Upper lobe of right lung (tissue), 1 donor: ENCODE measurements around the gene NLGN4Y. TPM values are rescaled to one million over a fixed set of nuclear protein-coding genes. Genes with fewer than 3 reads are reported as not detected.

Experiments used
- ATAC-seq: fragments of 200-7000 bp; cut with Tn5 transposase; one replicate; pipeline ENCODE4 v1.9.1; 2020; ENCODE audit warnings: mild to moderate bottlenecking, moderate library complexity
- DNase-seq: peaks from one replicate; pipeline ENCODE4 v3.0.0-alpha.2; 2020
- H3K27ac ChIP-seq: fragments of 200-600 bp; one replicate; pipeline ENCODE4 v1.8.0; 2022
- H3K27me3 ChIP-seq: fragments of 200-600 bp; one replicate; pipeline ENCODE4 v1.8.0; 2022; ENCODE audit warnings: mild to moderate bottlenecking
- H3K36me3 ChIP-seq: fragments of 200-600 bp; one replicate; pipeline ENCODE4 v1.8.0; 2022
- H3K4me1 ChIP-seq: fragments of 200-600 bp; one replicate; pipeline ENCODE4 v1.8.0; 2022
- H3K4me3 ChIP-seq: fragments of 200-600 bp; one replicate; pipeline ENCODE4 v1.8.0; 2022; ENCODE audit warnings: mild to moderate bottlenecking
- H3K9me3 ChIP-seq: fragments of 200-600 bp; one replicate; pipeline ENCODE4 v1.8.0; 2022
- CTCF ChIP-seq: fragments of 200-600 bp; IDR thresholded peaks from one replicate; pipeline ENCODE4 v1.8.0; 2022; ENCODE audit warnings: antibody characterized with exemption
- intact Hi-C: fragments of 100-400 bp; cut with DNase I; formaldehyde crosslinking; loops from one replicate; pipeline ENCODE4 v1.11.0; 2022
- long read RNA-seq: library from polyadenylated mRNA; unstranded; transcript quantifications from one replicate; pipeline ENCODE4 v2.0.0, GENCODE V29; 2021
- total RNA-seq: library from RNA; stranded (reverse); fragmentation: NEBNext Ultra II Directional; extraction: Animal tissue kit (Norgen Biotek cat#: 25700); gene quantifications from one replicate; pipeline ENCODE4 v1.2.1, GENCODE V29; 2021
- donor health status: DM: no; HTN: yes; CAD: no; lungs with severe emphysema.

The NLGN4Y gene
- total RNA-seq: 3.7 TPM
- long read RNA-seq, partial matches to known transcripts: 0 of 2 reads
- long read RNA-seq, other reads (novel, unspliced or antisense): 2 of 2 reads

DNA sequence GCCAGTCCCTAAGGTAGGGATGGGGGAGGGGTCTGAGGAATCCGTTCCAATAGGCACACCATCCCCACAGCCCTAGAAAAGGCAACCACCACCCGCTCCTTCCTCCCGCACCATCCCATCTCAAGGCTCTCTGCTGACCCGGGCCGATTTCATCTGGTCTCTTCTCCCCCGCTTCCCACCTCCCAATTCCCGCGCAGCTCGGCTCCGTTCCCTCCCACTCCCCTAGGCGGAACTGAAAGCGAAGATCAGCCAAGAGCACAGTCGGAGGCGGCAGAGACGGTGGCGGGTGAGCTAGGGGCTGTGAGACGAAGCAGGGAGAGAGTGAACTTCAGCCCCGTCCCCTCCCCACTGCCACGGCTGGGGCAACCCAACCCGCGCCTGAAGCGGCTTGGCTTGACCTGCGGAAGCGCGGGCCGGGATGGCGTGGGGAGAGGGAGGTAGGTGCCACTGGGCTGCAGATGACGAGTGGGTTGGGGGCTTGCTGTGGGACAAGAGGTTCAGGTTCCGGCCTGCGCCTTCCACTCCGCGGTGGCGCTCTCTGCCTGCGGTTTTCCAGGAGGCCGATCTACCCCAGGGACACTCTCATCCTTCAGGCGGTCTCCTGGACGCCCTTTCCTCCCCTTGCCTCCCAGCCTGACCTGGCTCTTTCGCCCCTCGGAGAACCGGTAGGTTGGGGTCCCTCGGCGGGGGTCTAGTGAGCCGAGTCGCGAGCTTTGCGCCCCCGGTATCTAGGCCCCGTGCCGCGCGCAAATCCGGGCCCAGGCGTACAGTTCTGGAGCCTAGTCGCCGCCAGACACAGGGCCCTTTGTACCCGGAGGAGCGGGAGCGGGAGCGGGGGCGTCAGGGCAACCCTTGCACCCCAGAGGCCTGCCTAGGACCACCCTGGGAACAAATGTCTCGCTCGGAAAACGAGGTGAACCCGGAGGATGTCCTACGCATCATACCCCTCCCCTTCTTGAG is at the start of gene NLGN4Y:
Gene NLGN4Y (plus strand): TSS at position 258 of the 960 bp plus-strand sequence. CDS start 97,591 bp downstream, outside the sequence.
- intact Hi-C loops: no loop called here
- Histone ChIP-seq H3K9me3 (no peaks in the 10 kb centered on the region), H3K27me3 (no peaks in the 10 kb centered on the region), H3K4me3 (peak within 1 kb of the TSS; percentile 47), H3K4me1 (no peaks in the 10 kb centered on the region), H3K36me3 (no peaks in the 10 kb centered on the region), H3K27ac (no peak within 1 kb of the TSS)
- no peak for TF ChIP-seq CTCF
- ATAC-seq (peak; percentile 49), DNase-seq (peak; percentile 57)

GRCh38 chrY:14485935-14486334 is 38.4 kb upstream of the NLGN4Y start:
- H3K9me3 ChIP-seq: no peaks in the 10 kb centered on the region
- H3K36me3 ChIP-seq: no peaks in the 10 kb centered on the region
- no peak overlapping the region for H3K4me3 ChIP-seq
- H3K27ac ChIP-seq: no peak overlapping the region
- no peaks in the 10 kb centered on the region for H3K27me3 ChIP-seq
- no peak for DNase-seq
- no peak for TF ChIP-seq CTCF
- intact Hi-C loops: no loop called here
- no peaks in the 10 kb centered on the region for H3K4me1 ChIP-seq
- ATAC-seq: no peak

- Histone ChIP-seq H3K4me1 (no peaks in the 10 kb centered on the region), H3K27me3 (no peaks in the 10 kb centered on the region), H3K36me3 (no peaks in the 10 kb centered on the region), H3K4me3 (no peak overlapping the region), H3K9me3 (no peaks in the 10 kb centered on the region), H3K27ac (no peak overlapping the region)
- DNase-seq: no peak
- intact Hi-C loops: no loop called here
- no peak for TF ChIP-seq CTCF
- no peak for ATAC-seq
These were observed 34.1 kb upstream of the NLGN4Y start for GRCh38 chrY:14490226-14490625.

GRCh38 chrY:14498071-14498470 is 26.3 kb upstream of the NLGN4Y start:
- intact Hi-C loops: no loop called here
- DNase-seq (no peak), ATAC-seq (no peak)
- H3K27me3 ChIP-seq: no peaks in the 10 kb centered on the region
- H3K27ac ChIP-seq: no peak overlapping the region
- H3K4me3 ChIP-seq: no peak overlapping the region
- no peaks in the 10 kb centered on the region for H3K36me3 ChIP-seq
- H3K4me1 ChIP-seq: no peaks in the 10 kb centered on the region
- TF ChIP-seq CTCF: no peak
- H3K9me3 ChIP-seq: no peaks in the 10 kb centered on the region

GRCh38 chrY:14504592-14504991 is 19.7 kb upstream of the NLGN4Y start:
- H3K36me3 ChIP-seq: no peaks in the 10 kb centered on the region
- intact Hi-C loops: no loop called here
- no peak for DNase-seq
- no peaks in the 10 kb centered on the region for H3K27me3 ChIP-seq
- ATAC-seq: no peak
- no peak overlapping the region for H3K27ac ChIP-seq
- H3K4me3 ChIP-seq: no peak overlapping the region
- TF ChIP-seq CTCF: no peak
- H3K4me1 ChIP-seq: no peaks in the 10 kb centered on the region
- no peaks in the 10 kb centered on the region for H3K9me3 ChIP-seq
